HepG2 (cell line): ENCODE measurements around the gene SLU7. TPM values are rescaled to one million over a fixed set of nuclear protein-coding genes. Genes with fewer than 3 reads are reported as not detected.

Experiments
- ETV5 ChIP-seq: IDR thresholded peaks from 2 replicates; pipeline ENCODE4 v1.6.1; 2018; ENCODE audit warnings: missing biosample characterization, missing genetic modification reagents, inconsistent platforms, borderline replicate concordance
- FOSL1 ChIP-seq: sonication (generic); formaldehyde crosslinking; IDR thresholded peaks from 2 replicates; pipeline ENCODE4 v1.9.0; 2021; ENCODE audit warnings: missing genetic modification reagents, borderline replicate concordance
- FOXO1 ChIP-seq: sonication (generic); formaldehyde crosslinking; IDR thresholded peaks from 2 replicates; pipeline ENCODE4 v1.4.0; 2020; ENCODE audit warnings: missing genetic modification reagents
- IKZF1 ChIP-seq: fragments of 450-650 bp; IDR thresholded peaks from 2 replicates; pipeline ENCODE4 v1.7.1; 2016
- MLLT10 ChIP-seq: sonication (generic); formaldehyde crosslinking; IDR thresholded peaks from 2 replicates; pipeline ENCODE4 v1.4.0; 2020; ENCODE audit warnings: missing genetic modification reagents
- PHF21A ChIP-seq: sonication (generic); formaldehyde crosslinking; IDR thresholded peaks from 2 replicates; pipeline ENCODE4 v1.5.0; 2020; ENCODE audit warnings: mild to moderate bottlenecking, missing genetic modification reagents
- SALL1 ChIP-seq: sonication (generic); formaldehyde crosslinking; IDR thresholded peaks from 2 replicates; pipeline ENCODE4 v1.8.0; 2022; ENCODE audit warnings: mild to moderate bottlenecking, missing genetic modification reagents
- SETDB1 ChIP-seq: sonication (generic); formaldehyde crosslinking; IDR thresholded peaks from 2 replicates; pipeline ENCODE4 v1.5.1; 2020; ENCODE audit warnings: missing genetic modification reagents, mild to moderate bottlenecking, borderline replicate concordance
- SOX5 ChIP-seq: IDR thresholded peaks from 2 replicates; pipeline ENCODE4 v1.6.1; 2016; ENCODE audit warnings: borderline replicate concordance
- SRF ChIP-seq: IDR thresholded peaks from 2 replicates; pipeline ENCODE4 v1.6.1; 2011; ENCODE audit warnings: mild to moderate bottlenecking, low read depth, low read length, moderate library complexity
- ZBTB42 ChIP-seq: sonication (generic); formaldehyde crosslinking; IDR thresholded peaks from 2 replicates; pipeline ENCODE4 v1.5.0; 2020; ENCODE audit warnings: mild to moderate bottlenecking, missing genetic modification reagents
- ZMYM4 ChIP-seq: sonication (generic); formaldehyde crosslinking; IDR thresholded peaks from 2 replicates; pipeline ENCODE4 v1.8.1; 2023; ENCODE audit warnings: mild to moderate bottlenecking, missing genetic modification reagents
- ZNF205 ChIP-seq: IDR thresholded peaks from 2 replicates; pipeline ENCODE4 v1.6.1; 2018; ENCODE audit warnings: missing biosample characterization, missing genetic modification reagents
- ZNF350 ChIP-seq: sonication (generic); formaldehyde crosslinking; IDR thresholded peaks from 2 replicates; pipeline ENCODE4 v1.4.0; 2020; ENCODE audit warnings: mild to moderate bottlenecking, low read depth, missing genetic modification reagents, borderline replicate concordance
- ZNF552 ChIP-seq: sonication (generic); formaldehyde crosslinking; IDR thresholded peaks from 2 replicates; pipeline ENCODE4 v1.9.0; 2022; ENCODE audit warnings: missing genetic modification reagents, mild to moderate bottlenecking, borderline replicate concordance
- ZNF674 ChIP-seq: sonication (generic); formaldehyde crosslinking; IDR thresholded peaks from 2 replicates; pipeline ENCODE4 v1.5.0; 2020; ENCODE audit warnings: low read depth, mild to moderate bottlenecking, missing genetic modification reagents
- ZNF747 ChIP-seq: sonication (generic); formaldehyde crosslinking; IDR thresholded peaks from 2 replicates; pipeline ENCODE4 v1.8.1; 2023; ENCODE audit warnings: missing genetic modification reagents, mild to moderate bottlenecking, borderline replicate concordance
- polyA plus RNA-seq, 8 experiments: library from polyadenylated mRNA; depleted of rRNA in 3 of 8; stranded (reverse) in 7 of 8; unstranded in 1 of 8; fragments of >200 nt; fragmentation: Illumina TruSeq in 4 of 8; extraction: Trizol in 4 of 8; gene quantifications; 2 replicates each; pipeline versions ENCODE4 v1.2.1 to v1.2.3, GENCODE V29; 2011 to 2016; ENCODE audit warnings: low read depth in 4 of 8, missing spikeins in 1 of 8, mixed read lengths in 1 of 8; ENCODE audit not compliant: insufficient read depth in 1 of 8
- total RNA-seq, 5 experiments: library from RNA; depleted of rRNA; stranded (reverse); fragments of >200 nt; fragmentation: Illumina TruSeq; extraction: Trizol; gene quantifications; 2 replicates each; pipeline ENCODE4 v1.2.3, GENCODE V29; 2016; ENCODE audit warnings: low read depth in 1 of 5
- TF ChIP-seq, protein P1 (sequence below): sonication (generic); formaldehyde crosslinking; IDR thresholded peaks from 2 replicates; pipeline ENCODE4 v1.4.0; 2020; ENCODE audit warnings: mild to moderate bottlenecking, missing genetic modification reagents
- TF ChIP-seq, protein P2 (sequence below): sonication (generic); formaldehyde crosslinking; IDR thresholded peaks from 2 replicates; pipeline ENCODE4 v1.8.0; 2023; ENCODE audit warnings: mild to moderate bottlenecking, missing genetic modification reagents
- TF ChIP-seq, protein P3 (sequence below): sonication (generic); IDR thresholded peaks from 2 replicates; pipeline ENCODE4 v1.6.1; 2016; ENCODE audit warnings: low read depth, borderline replicate concordance
- TF ChIP-seq, protein P4 (sequence below): sonication (generic); formaldehyde crosslinking; IDR thresholded peaks from 2 replicates; pipeline ENCODE4 v1.4.0; 2020; ENCODE audit warnings: missing genetic modification reagents

Gene SLU7
- total and polyA plus RNA-seq, 2 of the 13 experiments (the other 11 are each of a cell fraction or from before 2014, with no cell fraction given) = 24.0 to 39.2 TPM

DNA sequence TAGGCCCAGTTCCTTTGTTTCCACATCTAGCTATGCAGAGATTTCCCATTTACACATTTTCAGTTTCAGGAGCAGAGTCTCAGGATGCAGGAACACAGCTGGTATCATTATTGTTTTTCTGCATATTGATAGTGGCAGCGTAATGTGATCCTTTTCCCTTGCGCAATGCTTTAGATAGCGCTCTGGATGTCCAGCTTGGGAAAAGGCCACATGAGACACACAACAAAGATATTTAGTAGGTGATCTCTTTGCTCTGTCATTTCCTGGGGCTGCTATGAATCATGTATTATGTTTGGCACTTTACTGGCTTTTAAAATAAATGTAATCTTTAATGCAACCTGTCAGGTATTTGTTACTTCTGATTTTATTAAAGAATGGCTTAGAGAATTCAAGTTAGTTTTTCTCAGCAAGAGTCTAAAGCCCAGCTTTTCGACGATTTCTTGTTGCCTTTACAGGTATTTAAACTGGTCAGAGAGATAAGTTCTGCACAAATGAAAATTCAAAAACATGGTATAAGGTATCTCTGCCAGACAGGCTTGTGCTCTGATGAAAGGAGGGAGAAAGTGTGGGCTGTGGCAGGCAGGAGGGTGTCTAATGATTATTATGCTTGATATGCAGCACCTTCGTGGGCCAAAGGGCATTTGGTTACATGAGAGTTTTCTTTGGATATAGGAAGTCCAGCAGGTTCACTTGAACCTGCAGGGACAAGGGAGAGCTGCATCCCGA is 45.0 kb upstream of the SLU7 start (continued):
- TF ChIP-seq ZNF205 (no peak), ZNF674 (CRISPR knock-in tag) (no peak), FOXO1 (CRISPR knock-in tag) (peak; percentile 61; the same call in 1 of the 2 replicates), ZBTB42 (CRISPR knock-in tag) (no peak), SALL1 (CRISPR knock-in tag) (peak; percentile 16; the same call in 1 of the 2 replicates), ETV5 (CRISPR knock-in tag) (peak; percentile 37; the same call in 1 of the 2 replicates), FOSL1 (CRISPR knock-in tag) (no peak), ZMYM4 (peak; percentile 20; the same call in 1 of the 2 replicates), PHF21A (CRISPR knock-in tag) (peak; percentile 68; the same call in 1 of the 2 replicates), SRF (no peak), IKZF1 (no peak), ZNF747 (0 out of 2 replicates have a peak, but pooled peaks have one; percentile 49), SETDB1 (no peak), ZNF350 (CRISPR knock-in tag) (no peak), ZNF552 (no peak), SOX5 (CRISPR knock-in tag) (peak; percentile 76; the same call in 1 of the 2 replicates), MLLT10 (no peak)
- TF ChIP-seq, protein P1, sequence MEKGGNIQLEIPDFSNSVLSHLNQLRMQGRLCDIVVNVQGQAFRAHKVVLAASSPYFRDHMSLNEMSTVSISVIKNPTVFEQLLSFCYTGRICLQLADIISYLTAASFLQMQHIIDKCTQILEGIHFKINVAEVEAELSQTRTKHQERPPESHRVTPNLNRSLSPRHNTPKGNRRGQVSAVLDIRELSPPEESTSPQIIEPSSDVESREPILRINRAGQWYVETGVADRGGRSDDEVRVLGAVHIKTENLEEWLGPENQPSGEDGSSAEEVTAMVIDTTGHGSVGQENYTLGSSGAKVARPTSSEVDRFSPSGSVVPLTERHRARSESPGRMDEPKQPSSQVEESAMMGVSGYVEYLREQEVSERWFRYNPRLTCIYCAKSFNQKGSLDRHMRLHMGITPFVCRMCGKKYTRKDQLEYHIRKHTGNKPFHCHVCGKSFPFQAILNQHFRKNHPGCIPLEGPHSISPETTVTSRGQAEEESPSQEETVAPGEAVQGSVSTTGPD (CRISPR knock-in tag) = no peak
- TF ChIP-seq, protein P2, sequence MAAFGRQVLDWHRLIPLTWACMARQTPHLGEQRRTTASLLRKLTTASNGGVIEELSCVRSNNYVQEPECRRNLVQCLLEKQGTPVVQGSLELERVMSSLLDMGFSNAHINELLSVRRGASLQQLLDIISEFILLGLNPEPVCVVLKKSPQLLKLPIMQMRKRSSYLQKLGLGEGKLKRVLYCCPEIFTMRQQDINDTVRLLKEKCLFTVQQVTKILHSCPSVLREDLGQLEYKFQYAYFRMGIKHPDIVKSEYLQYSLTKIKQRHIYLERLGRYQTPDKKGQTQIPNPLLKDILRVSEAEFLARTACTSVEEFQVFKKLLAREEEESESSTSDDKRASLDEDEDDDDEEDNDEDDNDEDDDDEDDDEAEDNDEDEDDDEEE (CRISPR knock-in tag) = no peak
- TF ChIP-seq, protein P3, sequence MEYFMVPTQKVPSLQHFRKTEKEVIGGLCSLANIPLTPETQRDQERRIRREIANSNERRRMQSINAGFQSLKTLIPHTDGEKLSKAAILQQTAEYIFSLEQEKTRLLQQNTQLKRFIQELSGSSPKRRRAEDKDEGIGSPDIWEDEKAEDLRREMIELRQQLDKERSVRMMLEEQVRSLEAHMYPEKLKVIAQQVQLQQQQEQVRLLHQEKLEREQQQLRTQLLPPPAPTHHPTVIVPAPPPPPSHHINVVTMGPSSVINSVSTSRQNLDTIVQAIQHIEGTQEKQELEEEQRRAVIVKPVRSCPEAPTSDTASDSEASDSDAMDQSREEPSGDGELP = peak; percentile 68
- TF ChIP-seq, protein P4, sequence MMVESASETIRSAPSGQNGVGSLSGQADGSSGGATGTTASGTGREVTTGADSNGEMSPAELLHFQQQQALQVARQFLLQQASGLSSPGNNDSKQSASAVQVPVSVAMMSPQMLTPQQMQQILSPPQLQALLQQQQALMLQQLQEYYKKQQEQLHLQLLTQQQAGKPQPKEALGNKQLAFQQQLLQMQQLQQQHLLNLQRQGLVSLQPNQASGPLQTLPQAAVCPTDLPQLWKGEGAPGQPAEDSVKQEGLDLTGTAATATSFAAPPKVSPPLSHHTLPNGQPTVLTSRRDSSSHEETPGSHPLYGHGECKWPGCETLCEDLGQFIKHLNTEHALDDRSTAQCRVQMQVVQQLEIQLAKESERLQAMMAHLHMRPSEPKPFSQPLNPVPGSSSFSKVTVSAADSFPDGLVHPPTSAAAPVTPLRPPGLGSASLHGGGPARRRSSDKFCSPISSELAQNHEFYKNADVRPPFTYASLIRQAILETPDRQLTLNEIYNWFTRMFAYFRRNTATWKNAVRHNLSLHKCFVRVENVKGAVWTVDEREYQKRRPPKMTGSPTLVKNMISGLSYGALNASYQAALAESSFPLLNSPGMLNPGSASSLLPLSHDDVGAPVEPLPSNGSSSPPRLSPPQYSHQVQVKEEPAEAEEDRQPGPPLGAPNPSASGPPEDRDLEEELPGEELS (CRISPR knock-in tag) = peak; percentile 84
